Psoas muscle (tissue), 8 donors: ENCODE results near the gene INPP4A. TPM values are rescaled to one million over a fixed set of nuclear protein-coding genes. Genes with fewer than 3 reads are reported as not detected.
"Not testable (repeated sequence)": the region's sequence is repeated elsewhere in the genome, so short reads cannot be mapped to it uniquely, and the experiment has no call there.

ENCODE experiments used
- ATAC-seq, 4 donors: fragments of 200-7000 bp; cut with Tn5 transposase; one replicate each; pipeline ENCODE4 v1.9.1; 2020; ENCODE audit warnings: moderate library complexity in 3 of 4, mild to moderate bottlenecking in 2 of 4
- DNase-seq, 2 donors: peaks; one replicate each; pipeline ENCODE4 v3.0.0-alpha.2; 2020
- H3K27ac ChIP-seq: fragments of 200-600 bp; one replicate; pipeline ENCODE4 v1.8.0; 2022
- H3K27me3 ChIP-seq, 3 donors: fragments of 200-600 bp in 1 of 3; one replicate each; pipeline versions ENCODE4 v1.6.1 to v1.8.0; 2013 to 2022; ENCODE audit warnings: low read length in 2 of 3, mild to moderate bottlenecking in 2 of 3, moderate library complexity in 1 of 3; ENCODE audit not compliant: insufficient read depth in 3 of 3
- H3K36me3 ChIP-seq, 2 donors: fragments of 200-600 bp in 1 of 2; one replicate each; pipeline versions ENCODE4 v1.6.1 to v1.8.0; 2013 to 2022; ENCODE audit warnings: low read depth in 1 of 2, mild to moderate bottlenecking in 1 of 2, moderate library complexity in 1 of 2; ENCODE audit not compliant: insufficient read depth in 1 of 2
- H3K4me1 ChIP-seq: fragments of 200-600 bp; one replicate; pipeline ENCODE4 v1.8.0; 2022
- H3K4me3 ChIP-seq: fragments of 200-600 bp; one replicate; pipeline ENCODE4 v1.8.0; 2022; ENCODE audit warnings: mild to moderate bottlenecking
- H3K9me3 ChIP-seq: fragments of 200-600 bp; one replicate; pipeline ENCODE4 v1.8.0; 2022
- WGBS, 3 donors: extraction: QIAGEN DNeasy Blood & Tissue Kit; methylation state at CpG; one replicate each; pipeline versions ENCODE4 v1.1.6 to v1.1.7; 2013; 5-methylcytosine and 5-hydroxymethylcytosine counted together
- intact Hi-C, 2 donors: fragments of 100-400 bp; cut with DNase I; formaldehyde crosslinking; loops; one replicate each; pipeline versions ENCODE4 v1.11.0 to v1.14.2; 2022
- polyA plus RNA-seq, 3 donors: library from polyadenylated mRNA; stranded (reverse); fragments of 200-250 nt; gene quantifications; one replicate each; pipeline ENCODE4 v1.2.3, GENCODE V29; 2013
- total RNA-seq, 4 donors: library from RNA; stranded (reverse); fragmentation: NEBNext Ultra II Directional in 2 of 4; extraction: Animal tissue kit (Norgen Biotek cat#: 25700) in 2 of 4; gene quantifications; one replicate each; pipeline versions ENCODE4 v1.2.1 to v1.2.4, GENCODE V29; 2021 to 2023
- TF ChIP-seq, protein P1 (sequence below): fragments of 200-600 bp; IDR thresholded peaks from one replicate; pipeline ENCODE4 v1.8.0; 2022; ENCODE audit warnings: antibody characterized with exemption
- donor health status: healthy with polysubstance abuse.
- donor health status: DM: no; HTN: no; CAD: no; lungs with moderate emphysema.
- donor health status: Bipolar disorder and iron deficiency.
- donor health status: healthy.
- donor health status: DM: yes; HTN: yes; CAD: no.
- donor health status: DM: no; HTN: no; CAD: no.
- donor health status: DM: no; HTN: no; CAD: no.
- donor health status: DM: yes; HTN: yes; CAD: no.

INPP4A gene
- total and polyA plus RNA-seq, 7 donors, result 2.2 to 19.7 (median 9.8) TPM

DNA sequence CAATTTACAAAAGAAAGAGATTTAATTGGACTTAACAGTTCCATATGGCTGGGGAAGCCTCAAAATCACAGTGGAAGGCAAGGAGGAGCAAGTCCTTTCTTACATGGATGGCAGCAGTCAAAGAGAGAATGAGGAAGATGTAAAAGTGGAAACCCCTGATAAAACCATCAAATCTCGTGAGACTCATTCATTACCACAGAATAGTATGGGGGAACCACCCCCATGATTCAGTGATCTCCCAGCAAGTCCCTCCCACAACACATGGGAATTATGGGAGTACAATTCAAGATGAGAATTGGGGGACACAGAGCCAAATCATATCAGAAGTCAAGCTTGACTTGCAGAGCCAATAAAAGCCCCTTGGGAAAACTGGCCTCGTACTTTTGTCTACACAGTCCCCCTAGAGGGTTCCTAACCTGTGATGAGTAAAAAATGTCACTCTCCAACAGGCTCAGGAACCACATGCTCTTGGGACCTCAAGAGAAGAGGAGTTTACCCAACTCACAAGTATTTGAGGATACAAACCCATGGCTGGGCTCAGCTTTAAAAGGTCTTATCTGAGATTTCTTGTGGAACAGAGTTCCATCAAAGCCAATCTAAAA, 11.2 kb upstream of the INPP4A start:
- intact Hi-C loops, result no loop called here
- TF ChIP-seq, protein P1, sequence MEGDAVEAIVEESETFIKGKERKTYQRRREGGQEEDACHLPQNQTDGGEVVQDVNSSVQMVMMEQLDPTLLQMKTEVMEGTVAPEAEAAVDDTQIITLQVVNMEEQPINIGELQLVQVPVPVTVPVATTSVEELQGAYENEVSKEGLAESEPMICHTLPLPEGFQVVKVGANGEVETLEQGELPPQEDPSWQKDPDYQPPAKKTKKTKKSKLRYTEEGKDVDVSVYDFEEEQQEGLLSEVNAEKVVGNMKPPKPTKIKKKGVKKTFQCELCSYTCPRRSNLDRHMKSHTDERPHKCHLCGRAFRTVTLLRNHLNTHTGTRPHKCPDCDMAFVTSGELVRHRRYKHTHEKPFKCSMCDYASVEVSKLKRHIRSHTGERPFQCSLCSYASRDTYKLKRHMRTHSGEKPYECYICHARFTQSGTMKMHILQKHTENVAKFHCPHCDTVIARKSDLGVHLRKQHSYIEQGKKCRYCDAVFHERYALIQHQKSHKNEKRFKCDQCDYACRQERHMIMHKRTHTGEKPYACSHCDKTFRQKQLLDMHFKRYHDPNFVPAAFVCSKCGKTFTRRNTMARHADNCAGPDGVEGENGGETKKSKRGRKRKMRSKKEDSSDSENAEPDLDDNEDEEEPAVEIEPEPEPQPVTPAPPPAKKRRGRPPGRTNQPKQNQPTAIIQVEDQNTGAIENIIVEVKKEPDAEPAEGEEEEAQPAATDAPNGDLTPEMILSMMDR, result no peak
- Histone ChIP-seq H3K36me3 (no peaks in the 10 kb centered on the region), H3K27ac (no peak overlapping the region), H3K4me3 (no peak overlapping the region), H3K27me3 (no peaks in the 10 kb centered on the region), H3K9me3 (no peaks in the 10 kb centered on the region), H3K4me1 (no peaks in the 10 kb centered on the region)
- 57 to 72% (median 70%) methylated on average over 2 of the region's 2 CpGs for WGBS, 3 donors
- no peak for ATAC-seq
- DNase-seq, result no peak

DNA sequence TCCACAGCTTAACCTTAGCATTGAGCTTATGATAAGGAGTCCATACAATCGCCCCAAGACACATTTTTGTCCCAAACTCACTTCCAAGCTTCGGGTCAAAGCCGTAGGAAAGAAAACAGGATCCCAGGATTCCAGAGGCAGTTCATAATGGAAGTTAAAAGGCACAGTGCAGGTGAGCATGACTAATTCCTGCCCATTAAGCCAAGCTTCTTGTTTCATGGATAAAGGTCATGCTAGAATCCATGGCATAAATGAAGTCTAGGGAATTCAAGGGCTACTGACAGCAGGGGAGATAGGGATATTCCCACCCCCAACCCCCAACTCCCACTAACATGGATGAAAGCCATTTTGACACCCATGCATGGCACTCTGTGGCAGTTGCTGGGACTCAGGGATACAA, 10.2 kb upstream of the INPP4A start:
- Histone ChIP-seq H3K27me3 (no peaks in the 10 kb centered on the region), H3K4me3 (no peak overlapping the region), H3K27ac (no peak overlapping the region), H3K4me1 (no peaks in the 10 kb centered on the region), H3K36me3 (no peaks in the 10 kb centered on the region), H3K9me3 (no peaks in the 10 kb centered on the region)
- ATAC-seq (no peak), DNase-seq (no peak)
- intact Hi-C loops, result no loop called here
- 75 to 88% (median 76%) methylated on average over 3 of the region's 3 CpGs for WGBS, 3 donors
- TF ChIP-seq, protein P1, result no peak

DNA sequence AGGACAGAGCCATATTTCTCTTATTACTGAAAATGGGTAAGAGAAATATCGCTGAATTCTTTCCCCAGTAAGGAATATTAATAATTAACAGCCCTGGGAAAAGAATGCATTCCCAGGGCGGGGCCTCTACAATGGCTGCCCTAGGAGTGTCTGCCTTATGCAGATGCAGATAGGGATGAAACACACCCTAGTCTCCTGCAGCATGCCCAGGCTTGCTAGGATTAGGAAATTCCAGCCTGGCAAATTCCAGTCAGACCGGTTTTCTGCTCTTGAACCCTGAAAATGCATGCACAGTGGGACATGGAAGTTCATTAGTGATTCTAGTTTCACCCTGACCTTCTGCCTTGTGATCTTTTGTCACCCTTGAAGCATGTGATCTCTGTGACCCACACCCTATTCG, 9.0 kb upstream of the INPP4A start:
- H3K9me3 ChIP-seq, H3K36me3 ChIP-seq, H3K27ac ChIP-seq, DNase-seq, H3K4me1 ChIP-seq, H3K4me3 ChIP-seq, intact Hi-C loops, H3K27me3 ChIP-seq, ATAC-seq: not testable (repeated sequence)
- 87 to 91% (median 89%) methylated on average over 4 of the region's 4 CpGs for WGBS, 3 donors

DNA sequence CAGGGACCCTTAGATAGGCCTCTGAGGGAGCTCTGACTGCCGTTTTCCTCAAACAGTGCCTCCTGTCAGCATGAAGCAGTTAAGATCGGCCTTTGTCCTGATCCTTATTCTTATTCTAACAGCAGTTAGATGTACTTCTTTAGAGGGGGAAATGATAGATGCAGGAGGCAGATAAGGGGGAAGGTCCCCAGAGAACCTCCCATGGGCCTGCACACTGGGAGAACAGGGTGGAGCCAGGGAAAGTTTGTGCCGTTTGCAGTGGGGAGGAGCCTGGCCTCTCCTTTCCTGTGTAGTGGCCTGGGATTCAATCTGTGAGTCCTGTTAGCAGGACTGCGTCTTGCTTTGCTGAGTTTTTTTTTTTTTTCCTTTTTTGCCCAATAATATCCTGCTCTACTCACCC, 7.9 kb upstream of the INPP4A start:
- ATAC-seq, result peak in 1 of 4 donors; percentile 47
- Histone ChIP-seq H3K4me3 (no peak overlapping the region), H3K27ac (no peak overlapping the region), H3K27me3 (no peaks in the 10 kb centered on the region), H3K36me3 (no peaks in the 10 kb centered on the region), H3K9me3 (no peaks in the 10 kb centered on the region), H3K4me1 (no peaks in the 10 kb centered on the region)
- intact Hi-C loops, result no loop called here
- WGBS, 3 donors, result 48 to 55% (median 48%) methylated on average over 4 of the region's 4 CpGs
- TF ChIP-seq, protein P1, result no peak
- no peak for DNase-seq

DNA sequence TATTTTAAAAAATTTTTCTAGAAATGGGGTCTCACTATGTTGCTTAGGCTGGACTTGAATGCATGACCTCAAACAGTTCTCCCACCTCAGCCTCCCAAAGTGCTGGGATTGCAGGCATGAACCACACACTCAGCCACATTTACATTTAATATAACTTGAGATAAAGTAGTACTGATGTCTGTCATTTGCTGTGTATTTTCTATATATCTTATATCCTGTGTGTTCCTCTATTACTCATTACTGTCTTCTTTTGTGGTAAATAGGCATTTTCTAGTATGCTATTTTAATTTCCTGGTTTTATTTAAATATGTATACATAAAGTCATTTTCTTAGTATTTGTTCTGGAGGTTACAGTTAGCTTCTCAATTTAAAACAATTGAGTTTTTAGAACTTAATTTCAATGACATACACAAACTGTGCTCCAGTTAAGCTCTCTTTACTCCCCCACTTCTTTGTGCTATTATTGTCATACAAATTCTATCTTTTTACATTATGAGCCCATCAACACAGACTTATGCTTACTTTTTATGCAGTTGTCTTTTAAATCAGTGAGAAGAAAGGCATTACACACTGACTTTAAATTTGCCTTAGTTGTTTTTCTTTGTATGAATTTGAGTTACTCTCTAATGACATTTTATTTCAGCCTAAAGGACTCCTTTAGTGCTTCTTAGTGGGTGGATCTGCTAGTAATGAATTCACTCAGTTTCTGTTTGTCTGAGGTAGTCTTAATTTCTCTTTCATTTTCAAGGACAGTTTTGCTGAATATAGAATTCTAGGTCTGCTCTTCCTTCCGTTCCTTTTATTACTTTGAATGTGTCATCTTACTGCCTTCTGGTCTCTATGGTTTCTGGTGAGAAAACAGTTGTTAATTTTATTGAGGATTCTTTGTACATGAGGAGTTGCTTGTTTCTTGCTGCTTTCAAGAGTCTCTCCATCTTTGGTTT, 6.2 kb upstream of the INPP4A start:
- ATAC-seq, result no peak
- no peak for DNase-seq
- no peaks in the 10 kb centered on the region for H3K36me3 ChIP-seq
- intact Hi-C loops, result no loop called here
- WGBS, 3 donors, result 72 to 91% (median 75%) methylated on average over 1 of the region's 1 CpG
- H3K27ac ChIP-seq, result no peak overlapping the region
- no peak overlapping the region for H3K4me3 ChIP-seq
- H3K4me1 ChIP-seq, result no peaks in the 10 kb centered on the region
- TF ChIP-seq, protein P1, result no peak
- H3K9me3 ChIP-seq, result no peaks in the 10 kb centered on the region
- no peaks in the 10 kb centered on the region for H3K27me3 ChIP-seq
